Astrocyte (in vitro differentiated cells and primary cell): ENCODE results near the gene LMX1A. TPM values are rescaled to one million over a fixed set of nuclear protein-coding genes. Genes with fewer than 3 reads are reported as not detected.

ENCODE experiments used
- DNase-seq: peaks from one replicate; pipeline ENCODE4 v3.0.0-alpha.2; 2010; ENCODE audit warnings: low read depth
- FAIRE-seq: peaks from 2 replicates; lab custom pipeline; 2011; peaks lifted over from hg19 to GRCh38; lab: Jason Lieb, UNC
- H2AFZ ChIP-seq: 2 replicates; pipeline ENCODE4 v1.6.0; 2012; ENCODE audit warnings: low read depth, low read length, inconsistent platforms
- H3K27ac ChIP-seq: 2 replicates; pipeline ENCODE4 v1.5.1; 2011; ENCODE audit warnings: low read depth, low read length, inconsistent platforms
- H3K27me3 ChIP-seq: 2 replicates; pipeline ENCODE4 v1.6.0; 2011; ENCODE audit warnings: low read length, inconsistent platforms; ENCODE audit not compliant: insufficient read depth
- H3K36me3 ChIP-seq: 2 replicates; pipeline ENCODE4 v1.5.1; 2011; ENCODE audit warnings: low read length, inconsistent platforms; ENCODE audit not compliant: insufficient read depth
- H3K4me1 ChIP-seq: 2 replicates; pipeline ENCODE4 v1.5.1; 2011; ENCODE audit warnings: low read length, inconsistent platforms; ENCODE audit not compliant: insufficient read depth
- H3K4me2 ChIP-seq: 2 replicates; pipeline ENCODE4 v1.6.0; 2012; ENCODE audit warnings: low read length, inconsistent platforms
- H3K4me3 ChIP-seq: 2 replicates; pipeline ENCODE4 v1.5.1; 2011; ENCODE audit warnings: low read depth, mild to moderate bottlenecking, low read length, inconsistent platforms; ENCODE audit not compliant: insufficient read depth
- H3K79me2 ChIP-seq: 2 replicates; pipeline ENCODE4 v1.6.0; 2012; ENCODE audit warnings: mild to moderate bottlenecking, low read length, inconsistent platforms; ENCODE audit not compliant: insufficient read depth
- H3K9ac ChIP-seq: 2 replicates; pipeline ENCODE4 v1.6.0; 2012; ENCODE audit warnings: mild to moderate bottlenecking, low read length, inconsistent platforms
- H3K9me3 ChIP-seq: 2 replicates; pipeline ENCODE4 v1.5.1; 2012; ENCODE audit warnings: low read depth, mild to moderate bottlenecking, low read length, inconsistent platforms; ENCODE audit not compliant: insufficient read depth
- H4K20me1 ChIP-seq: 2 replicates; pipeline ENCODE4 v1.6.0; 2012; ENCODE audit warnings: low read length, inconsistent platforms; ENCODE audit not compliant: insufficient read depth
- H3K27ac Mint-ChIP-seq: one replicate; pipeline ENCODE4 v1.8.0; 2021; ENCODE audit warnings: mild to moderate bottlenecking, mixed read lengths; ENCODE audit not compliant: unreplicated experiment
- H3K27me3 Mint-ChIP-seq: one replicate; pipeline ENCODE4 v1.8.0; 2021; ENCODE audit warnings: low read depth, mixed read lengths; ENCODE audit not compliant: unreplicated experiment
- H3K36me3 Mint-ChIP-seq: one replicate; pipeline ENCODE4 v1.8.0; 2021; ENCODE audit warnings: low read depth, mixed read lengths; ENCODE audit not compliant: unreplicated experiment
- H3K4me1 Mint-ChIP-seq: one replicate; pipeline ENCODE4 v1.8.0; 2021; ENCODE audit warnings: low read depth, mixed read lengths; ENCODE audit not compliant: unreplicated experiment
- H3K4me3 Mint-ChIP-seq: one replicate; pipeline ENCODE4 v1.8.0; 2021; ENCODE audit warnings: mild to moderate bottlenecking, moderate library complexity, mixed read lengths; ENCODE audit not compliant: unreplicated experiment
- H3K9me3 Mint-ChIP-seq: one replicate; pipeline ENCODE4 v1.8.0; 2021; ENCODE audit warnings: mild to moderate bottlenecking, mixed read lengths; ENCODE audit not compliant: unreplicated experiment
- EZH2 ChIP-seq: IDR thresholded peaks from 2 replicates; pipeline ENCODE4 v1.6.1; 2012; ENCODE audit warnings: mild to moderate bottlenecking, low read length, inconsistent platforms; ENCODE audit not compliant: insufficient read depth
- total RNA-seq: library from RNA; stranded (reverse); gene quantifications from 2 replicates; pipeline ENCODE4 v1.2.1, GENCODE V29; 2021
- TF ChIP-seq, protein P1 (sequence below): IDR thresholded peaks from 2 replicates; pipeline ENCODE4 v1.5.1; 2011; ENCODE audit warnings: low read depth, mild to moderate bottlenecking, inconsistent platforms, low read length, moderate library complexity; ENCODE audit not compliant: insufficient read depth

Gene LMX1A
- total RNA-seq, 1 donor from 2014 or later: not detected

GRCh38 chr1:165169729-165170128, 186.8 kb downstream of the LMX1A start:
- no peaks in the 10 kb centered on the region for H3K9me3 ChIP-seq
- H3K36me3 ChIP-seq: no peaks in the 10 kb centered on the region
- no peak overlapping the region for H3K9ac ChIP-seq
- TF ChIP-seq EZH2: no peak
- TF ChIP-seq, protein P1, sequence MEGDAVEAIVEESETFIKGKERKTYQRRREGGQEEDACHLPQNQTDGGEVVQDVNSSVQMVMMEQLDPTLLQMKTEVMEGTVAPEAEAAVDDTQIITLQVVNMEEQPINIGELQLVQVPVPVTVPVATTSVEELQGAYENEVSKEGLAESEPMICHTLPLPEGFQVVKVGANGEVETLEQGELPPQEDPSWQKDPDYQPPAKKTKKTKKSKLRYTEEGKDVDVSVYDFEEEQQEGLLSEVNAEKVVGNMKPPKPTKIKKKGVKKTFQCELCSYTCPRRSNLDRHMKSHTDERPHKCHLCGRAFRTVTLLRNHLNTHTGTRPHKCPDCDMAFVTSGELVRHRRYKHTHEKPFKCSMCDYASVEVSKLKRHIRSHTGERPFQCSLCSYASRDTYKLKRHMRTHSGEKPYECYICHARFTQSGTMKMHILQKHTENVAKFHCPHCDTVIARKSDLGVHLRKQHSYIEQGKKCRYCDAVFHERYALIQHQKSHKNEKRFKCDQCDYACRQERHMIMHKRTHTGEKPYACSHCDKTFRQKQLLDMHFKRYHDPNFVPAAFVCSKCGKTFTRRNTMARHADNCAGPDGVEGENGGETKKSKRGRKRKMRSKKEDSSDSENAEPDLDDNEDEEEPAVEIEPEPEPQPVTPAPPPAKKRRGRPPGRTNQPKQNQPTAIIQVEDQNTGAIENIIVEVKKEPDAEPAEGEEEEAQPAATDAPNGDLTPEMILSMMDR: no peak
- no peak overlapping the region for H3K27ac Mint-ChIP-seq
- H3K79me2 ChIP-seq: no peaks in the 10 kb centered on the region
- DNase-seq: no peak
- H4K20me1 ChIP-seq: no peaks in the 10 kb centered on the region
- FAIRE-seq: no peak
- no peak overlapping the region for H3K4me2 ChIP-seq
- no peak overlapping the region for H3K4me3 Mint-ChIP-seq
- peaks cover 20% of the 10 kb centered on the region for H3K27me3 Mint-ChIP-seq
- no peak overlapping the region for H2AFZ ChIP-seq
- H3K9me3 Mint-ChIP-seq: no peaks in the 10 kb centered on the region
- H3K27me3 ChIP-seq: no peaks in the 10 kb centered on the region
- H3K4me3 ChIP-seq: no peak overlapping the region
- no peak overlapping the region for H3K27ac ChIP-seq
- H3K4me1 ChIP-seq: no peaks in the 10 kb centered on the region
- H3K36me3 Mint-ChIP-seq: no peaks in the 10 kb centered on the region
- no peaks in the 10 kb centered on the region for H3K4me1 Mint-ChIP-seq

GRCh38 chr1:165169028-165169427, 187.5 kb downstream of the LMX1A start:
- Histone ChIP-seq H3K9me3 (no peaks in the 10 kb centered on the region), H2AFZ (no peak overlapping the region), H3K4me3 (no peak overlapping the region), H3K79me2 (no peaks in the 10 kb centered on the region), H3K27me3 (no peaks in the 10 kb centered on the region), H3K4me1 (no peaks in the 10 kb centered on the region), H3K36me3 (no peaks in the 10 kb centered on the region), H3K27ac (no peak overlapping the region), H4K20me1 (no peaks in the 10 kb centered on the region), H3K4me2 (no peak overlapping the region), H3K9ac (no peak overlapping the region)
- no peak overlapping the region for H3K27ac Mint-ChIP-seq
- TF ChIP-seq, protein P1: no peak
- TF ChIP-seq EZH2: no peak
- DNase-seq (no peak), FAIRE-seq (no peak)
- H3K4me1 Mint-ChIP-seq: no peaks in the 10 kb centered on the region
- H3K27me3 Mint-ChIP-seq: peaks cover 14% of the 10 kb centered on the region
- no peaks in the 10 kb centered on the region for H3K36me3 Mint-ChIP-seq
- no peaks in the 10 kb centered on the region for H3K9me3 Mint-ChIP-seq
- H3K4me3 Mint-ChIP-seq: no peak overlapping the region

- Histone ChIP-seq H3K27ac (no peak overlapping the region), H3K9ac (no peak overlapping the region), H3K36me3 (no peaks in the 10 kb centered on the region), H2AFZ (no peak overlapping the region), H3K9me3 (no peaks in the 10 kb centered on the region), H3K79me2 (no peaks in the 10 kb centered on the region), H4K20me1 (no peaks in the 10 kb centered on the region), H3K4me2 (no peak overlapping the region), H3K4me3 (no peak overlapping the region), H3K27me3 (no peaks in the 10 kb centered on the region), H3K4me1 (no peaks in the 10 kb centered on the region)
- H3K27ac Mint-ChIP-seq: no peak overlapping the region
- TF ChIP-seq, protein P1: no peak
- no peak for TF ChIP-seq EZH2
- H3K27me3 Mint-ChIP-seq: peaks cover 12% of the 10 kb centered on the region
- H3K36me3 Mint-ChIP-seq: no peaks in the 10 kb centered on the region
- H3K4me3 Mint-ChIP-seq: no peak overlapping the region
- FAIRE-seq (no peak), DNase-seq (no peak)
- no peaks in the 10 kb centered on the region for H3K9me3 Mint-ChIP-seq
- no peaks in the 10 kb centered on the region for H3K4me1 Mint-ChIP-seq
These were observed 188.0 kb downstream of the LMX1A start for GRCh38 chr1:165168467-165168866.
